ENCODE results near the gene DAB2.

Gene DAB2

DNA sequence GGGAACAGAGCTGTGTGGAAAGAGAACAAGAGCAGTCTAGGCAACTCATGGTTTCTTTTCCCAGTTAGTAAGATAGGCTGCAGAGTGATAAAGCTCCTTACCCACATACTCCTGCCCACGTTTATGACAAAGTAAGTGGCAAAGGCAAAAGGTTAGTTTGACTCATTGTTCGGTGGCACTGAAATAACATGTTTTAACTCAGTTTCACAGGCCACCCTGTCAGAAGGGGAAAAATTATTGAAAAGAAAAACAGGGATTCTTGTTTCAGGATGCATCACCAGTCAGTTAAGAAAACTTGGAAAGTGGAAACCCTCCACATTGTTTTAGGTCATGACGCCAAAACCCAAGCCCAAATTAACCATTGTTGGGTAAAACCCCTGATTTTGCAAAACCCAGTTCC, 22.3 kb upstream of the DAB2 start:
- no peak for DNase-seq

DNA sequence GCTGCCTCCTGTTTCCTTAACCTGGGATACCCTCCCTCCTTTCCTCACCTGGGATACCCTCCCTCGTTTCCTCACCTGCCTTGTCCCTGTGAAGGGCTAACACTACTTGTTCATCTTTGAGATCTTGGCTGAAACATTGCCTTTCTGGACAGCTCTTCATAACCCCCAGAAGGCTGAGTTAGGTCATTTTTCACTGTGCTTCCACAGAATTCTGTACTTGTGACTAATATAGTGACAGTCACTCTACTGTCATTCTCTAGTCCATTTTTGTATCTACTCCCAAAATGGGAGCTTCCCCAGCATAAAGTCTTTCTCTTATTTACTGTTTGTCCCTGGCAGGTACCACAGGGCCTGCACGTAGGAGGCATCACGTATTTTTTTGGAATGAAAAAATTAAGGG, 21.5 kb upstream of the DAB2 start:
- DNase-seq = no peak

DNA sequence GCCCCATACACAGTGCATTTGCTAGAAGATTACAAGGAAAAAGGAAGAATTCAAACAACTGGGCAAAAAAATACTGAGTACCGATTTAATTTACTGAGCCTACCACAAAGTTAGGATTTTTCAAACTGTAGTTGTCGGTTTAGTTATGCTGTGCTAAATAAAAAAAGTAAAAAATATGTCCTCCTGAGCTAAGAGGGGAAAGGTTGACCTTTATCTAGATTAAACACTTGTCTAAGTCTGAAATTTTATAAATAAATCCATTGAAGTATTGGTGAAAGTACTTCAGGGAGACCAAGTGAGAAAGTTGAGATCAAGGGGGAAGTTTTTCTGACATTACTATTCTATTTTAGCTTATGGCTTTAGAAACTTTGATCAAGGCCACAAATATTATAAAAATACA, 19.1 kb upstream of the DAB2 start:
- no peak for DNase-seq

DNA sequence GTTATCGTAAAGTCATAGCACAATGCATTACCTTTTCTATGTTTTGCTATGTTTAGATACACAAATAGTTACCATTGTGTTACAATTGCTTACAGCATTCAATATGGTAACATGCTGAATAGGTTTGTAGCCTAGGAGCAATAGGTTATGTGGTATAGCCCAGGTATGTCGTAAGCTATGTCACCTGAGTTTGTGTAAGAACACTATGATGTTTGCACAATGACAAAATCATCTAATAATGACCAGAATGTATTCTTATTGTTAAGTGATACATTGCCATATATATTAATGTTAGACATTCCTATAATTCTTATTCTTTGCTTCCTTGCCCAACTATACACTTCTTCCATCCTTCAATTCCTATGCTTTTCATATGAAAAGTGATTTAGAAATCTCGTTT, 18.2 kb upstream of the DAB2 start:
- DNase-seq = no peak

GRCh38 chr5:39441838-39442237, 17.1 kb upstream of the DAB2 start:
- no peak for DNase-seq

DNA sequence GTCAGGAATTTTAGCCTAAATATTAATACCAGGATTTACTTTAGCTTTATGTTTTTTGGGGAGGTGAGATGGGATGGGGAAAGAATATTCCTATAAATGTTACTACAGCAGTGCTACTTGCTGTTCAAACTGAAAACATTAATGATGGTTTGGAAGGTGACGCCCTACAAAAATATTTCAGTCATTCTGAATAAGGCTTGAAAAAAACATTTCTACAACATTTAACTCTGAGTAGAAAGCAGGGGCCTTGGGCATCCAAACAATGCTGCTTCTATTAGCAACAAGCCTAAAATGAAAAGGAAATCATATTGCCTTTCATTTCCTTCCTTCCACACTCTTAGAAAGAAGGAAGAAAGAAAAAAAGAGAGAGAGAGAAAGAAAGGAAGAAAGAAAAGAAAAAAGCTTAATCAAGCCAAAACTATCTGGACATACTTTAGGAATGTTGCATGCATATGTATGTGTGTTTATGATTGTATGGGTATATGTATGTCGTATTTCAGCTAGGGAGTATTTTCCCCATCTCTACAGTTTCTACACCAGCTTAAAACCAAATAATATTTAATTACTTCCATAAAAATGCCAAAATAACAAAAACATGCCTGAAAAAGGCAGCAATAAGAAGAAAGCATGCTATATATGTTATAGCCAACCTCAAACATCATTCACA, 16.3 kb upstream of the DAB2 start:
- DNase-seq = no peak

DNA sequence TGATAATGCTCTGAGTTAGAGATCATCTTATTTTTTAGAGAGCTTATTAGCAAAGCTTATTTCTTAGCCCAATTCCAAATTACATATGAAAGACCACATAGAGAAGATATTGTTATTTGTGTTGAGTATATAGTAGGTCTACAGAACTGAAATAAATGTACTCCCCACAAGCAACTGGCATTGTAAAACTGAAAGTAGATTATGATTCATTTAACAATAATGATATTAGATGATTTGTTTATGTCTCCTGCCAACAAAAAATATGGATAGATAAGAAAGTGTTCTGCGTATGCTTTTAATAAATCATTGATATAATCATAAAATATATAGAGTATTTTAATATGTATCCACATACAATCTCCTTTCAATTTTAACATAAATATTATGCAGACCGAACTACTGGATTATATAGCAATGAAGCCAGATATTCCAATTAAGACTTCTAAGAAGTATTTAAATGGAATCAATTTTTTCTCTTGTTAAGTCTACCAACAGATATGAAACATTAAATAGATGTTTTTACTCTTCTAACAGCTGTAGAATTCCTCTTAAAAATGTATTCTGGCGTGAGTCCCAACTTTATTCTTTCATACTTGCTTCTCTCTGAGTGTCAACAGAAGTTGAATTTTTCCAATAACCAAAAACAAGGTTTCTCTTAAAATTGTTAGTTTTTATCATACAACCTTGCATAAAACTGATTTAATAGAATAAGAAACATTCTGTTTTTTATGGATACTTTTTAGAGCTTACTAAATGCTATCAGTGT, 15.6 kb upstream of the DAB2 start:
- no peak for DNase-seq

DNA sequence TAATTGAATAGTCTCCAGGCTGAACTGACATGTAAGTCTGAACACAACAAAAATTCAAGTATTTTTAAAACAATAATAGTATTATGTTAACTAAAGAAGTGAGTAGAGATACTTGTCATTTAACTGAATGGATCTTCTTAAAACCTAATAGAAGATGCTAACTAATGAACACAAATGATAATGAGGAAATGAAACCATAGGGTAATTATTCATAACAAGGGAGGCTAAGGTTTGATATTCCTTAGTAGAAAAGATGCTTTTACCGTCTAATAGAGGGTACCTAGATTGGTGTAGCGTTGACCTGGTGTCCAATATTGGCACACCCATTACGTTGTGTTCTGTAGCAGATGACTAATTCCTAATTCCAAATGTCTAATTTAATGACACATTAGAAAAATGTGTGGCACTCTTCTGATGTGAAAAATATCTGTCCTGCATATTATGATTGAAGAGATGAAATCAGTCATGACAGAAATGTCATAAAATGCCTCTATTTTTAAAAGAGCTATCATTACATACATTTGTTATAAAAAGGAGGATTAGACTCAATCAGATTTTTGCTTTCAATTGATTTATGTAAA, 14.9 kb upstream of the DAB2 start:
- no peak for DNase-seq

- no peak for DNase-seq
Measured at GRCh38 chr5:39437467-39437866, 12.7 kb upstream of the DAB2 start.

DNA sequence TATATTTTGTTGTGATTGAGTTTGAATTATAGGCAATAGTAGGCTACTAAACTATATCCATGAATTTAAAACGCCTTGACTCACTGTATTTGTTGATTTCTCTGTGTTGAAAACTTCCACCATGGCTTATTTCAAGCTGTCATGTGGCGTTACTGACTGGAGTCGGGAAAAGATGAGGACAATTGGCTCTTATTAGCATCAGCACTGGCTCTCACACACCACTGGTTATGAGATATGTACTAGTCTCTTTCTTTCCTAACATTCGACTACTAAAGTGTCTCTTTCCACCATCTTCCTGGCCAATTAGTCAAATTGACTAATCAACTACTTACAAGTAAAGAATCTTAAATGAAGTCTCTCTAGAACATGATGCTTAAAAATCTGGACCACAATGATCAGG, 9.1 kb upstream of the DAB2 start:
- DNase-seq = no peak

DNA sequence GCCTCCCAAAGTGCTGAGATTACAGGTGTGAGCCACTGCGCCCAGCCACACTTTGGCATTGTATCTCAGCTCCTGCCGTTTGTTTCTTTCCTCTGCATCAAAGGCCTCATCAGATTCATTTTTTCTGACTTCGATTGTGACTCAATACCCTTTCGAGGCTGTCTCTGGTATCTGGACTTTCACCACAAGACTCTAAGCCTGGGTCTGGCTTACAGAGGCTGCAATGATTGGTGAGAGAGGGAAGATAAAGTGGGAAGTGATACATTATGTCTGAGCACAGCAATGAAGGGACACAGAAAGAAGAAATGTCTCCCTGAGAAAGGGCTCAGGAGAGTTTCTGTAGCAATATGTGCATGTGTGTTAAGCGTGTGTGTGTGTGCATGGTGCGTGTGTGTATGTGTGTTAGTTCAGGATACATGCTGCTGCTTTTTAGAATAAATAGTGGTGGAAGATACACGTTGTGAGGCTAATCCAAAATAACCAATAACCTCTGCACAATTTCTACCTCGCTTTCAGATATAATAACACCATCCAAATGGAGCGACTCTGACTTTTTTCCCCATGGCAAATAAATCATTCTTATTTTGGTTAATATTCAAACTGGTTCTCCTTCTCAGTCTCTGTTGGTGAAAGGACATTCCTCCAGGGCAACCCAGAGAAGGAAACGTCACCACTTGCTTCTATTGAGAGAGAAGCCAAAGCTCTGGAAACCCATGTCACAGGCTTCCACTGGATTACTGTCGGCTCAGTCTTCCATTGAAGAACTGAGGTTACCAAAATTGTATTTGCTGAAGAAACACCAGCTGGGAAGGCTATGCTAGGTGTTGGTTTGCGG, 8.1 kb upstream of the DAB2 start:
- no peak for DNase-seq

GRCh38 chr5:39430461-39430860, 5.7 kb upstream of the DAB2 start:
- no peak for DNase-seq

DNA sequence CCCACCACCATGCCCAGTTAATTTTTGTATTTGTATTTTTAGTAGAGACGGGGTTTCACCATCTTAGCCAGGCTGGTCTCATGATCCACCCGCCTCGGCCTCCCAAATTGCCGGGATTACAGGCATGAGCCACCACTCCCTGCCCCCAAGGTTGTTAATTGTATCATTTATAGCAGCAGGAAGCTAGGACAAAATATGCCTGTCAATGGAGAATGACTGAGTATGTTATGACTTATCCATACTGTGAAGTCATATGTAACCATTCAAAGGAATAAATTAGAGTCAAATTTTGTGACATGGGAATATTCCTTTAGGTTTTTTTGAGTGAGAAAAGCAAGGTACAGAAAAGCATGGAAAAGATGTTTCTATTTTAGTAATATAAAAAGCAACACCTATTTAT, 3.9 kb upstream of the DAB2 start:
- no peak for DNase-seq

DNA sequence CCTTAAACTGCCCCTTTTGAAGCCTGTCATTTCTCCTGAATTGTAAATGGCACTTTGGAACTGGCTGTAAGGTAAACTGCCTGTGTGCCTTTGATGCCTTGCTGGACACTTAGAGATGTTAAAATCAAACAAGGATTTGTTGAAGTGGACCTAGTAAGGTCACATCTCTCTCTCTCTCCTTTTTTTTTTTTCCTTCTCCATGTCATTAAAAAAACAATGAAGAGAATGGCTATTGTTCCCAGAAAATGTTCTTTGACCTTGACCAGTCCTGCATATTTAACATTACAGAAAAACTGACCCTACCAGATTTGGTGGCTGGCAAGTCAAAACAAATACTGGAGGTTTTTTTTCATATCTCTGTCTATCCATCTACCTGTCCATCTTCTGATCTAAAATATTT, 2.9 kb upstream of the DAB2 start:
- DNase-seq = no peak

- no peak for DNase-seq
Measured at GRCh38 chr5:39427229-39427628, 2.4 kb upstream of the DAB2 start.

GRCh38 chr5:39426746-39427105, 1.9 kb upstream of the DAB2 start:
- no peak for DNase-seq

- DNase-seq = no peak
Measured at GRCh38 chr5:39426051-39426745, 1.4 kb upstream of the DAB2 start.

GRCh38 chr5:39423331-39423751, 1.4 kb downstream of the DAB2 start:
- DNase-seq = no peak

GRCh38 chr5:39422728-39423285, 2.0 kb downstream of the DAB2 start:
- DNase-seq = no peak

DNA sequence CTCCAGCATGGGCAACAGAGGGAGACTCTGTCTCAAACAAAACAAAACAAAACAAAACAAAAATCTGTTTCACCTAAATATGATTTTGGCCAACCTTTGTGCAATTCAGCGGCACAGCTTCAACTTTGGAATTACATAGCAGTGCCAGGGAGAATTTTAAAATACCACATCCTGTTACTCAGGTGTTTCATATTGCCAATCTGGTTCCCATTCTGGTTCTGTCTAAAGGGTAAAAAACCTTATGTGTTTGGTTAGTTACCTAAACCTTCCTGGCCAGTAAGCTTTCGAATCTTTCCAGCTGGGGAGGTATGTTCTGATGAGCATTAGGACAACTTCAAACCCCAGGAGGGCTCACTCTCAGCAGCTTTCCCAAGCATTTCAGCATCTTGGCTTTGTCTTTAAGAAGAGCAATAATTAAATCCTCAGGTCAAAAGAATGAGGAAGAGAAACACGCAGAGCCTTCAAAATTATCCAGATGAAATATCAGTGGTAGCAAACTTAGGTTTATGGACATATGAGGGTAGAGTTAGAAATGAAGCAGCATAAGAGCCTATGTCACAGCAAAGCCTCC, 2.7 kb downstream of the DAB2 start:
- no peak for DNase-seq

DNA sequence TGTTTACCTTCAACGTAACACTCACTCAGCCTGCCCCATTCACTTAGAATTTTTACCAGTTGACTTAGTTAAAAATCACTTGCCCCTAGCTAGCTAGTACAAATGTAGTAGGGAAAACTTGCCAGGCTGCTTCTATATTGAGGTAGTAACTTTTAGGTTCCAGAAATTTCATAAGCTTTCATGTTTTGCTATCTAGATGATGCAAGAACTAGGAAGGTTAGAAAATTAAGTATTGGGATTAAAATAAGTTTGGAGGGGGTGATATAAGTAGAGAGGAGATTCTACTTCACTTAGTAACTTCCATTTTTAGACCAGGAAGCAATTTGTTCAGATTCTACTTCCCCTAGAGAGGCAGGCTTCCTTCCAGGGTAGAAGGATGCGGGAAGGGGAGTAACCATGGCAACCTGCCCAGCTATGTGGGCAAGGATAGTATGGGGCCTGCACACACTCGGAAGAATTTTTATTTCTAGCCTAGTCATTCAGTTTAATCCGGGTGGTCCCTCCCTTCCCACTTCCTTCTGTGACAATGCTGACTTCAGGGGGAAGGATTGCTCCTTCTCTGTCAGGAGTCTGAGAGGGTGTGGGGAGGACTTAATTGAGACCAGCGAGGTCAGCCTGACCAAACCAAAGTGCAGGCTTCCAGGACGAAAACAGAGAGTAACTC, 4.2 kb downstream of the DAB2 start:
- no peak for DNase-seq

DNA sequence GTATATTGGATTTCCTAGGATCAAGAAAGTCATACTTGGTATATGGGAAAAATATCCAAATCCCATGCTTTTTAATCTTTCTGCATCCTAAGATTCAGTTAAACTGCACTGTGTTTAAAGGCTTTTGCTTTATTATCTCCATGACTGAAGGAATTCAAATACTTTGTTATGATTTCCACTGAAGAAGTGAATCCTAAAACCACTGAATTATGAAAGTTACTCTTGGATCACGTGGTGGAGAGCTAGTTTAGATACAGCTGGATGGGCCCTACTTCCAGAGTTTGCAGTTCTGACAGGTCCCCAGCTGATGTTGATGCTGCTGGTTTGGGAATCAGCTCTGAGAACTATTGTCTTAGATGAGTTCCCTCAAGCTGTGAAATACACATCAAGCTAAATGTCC, 5.0 kb downstream of the DAB2 start:
- DNase-seq = no peak

All from NCI-H82 (cell line).